ENCODE data around the gene IMMP1L.
A peak's percentile ranks its signal among the peaks of the same experiment; 100 is the strongest.

The IMMP1L gene

GRCh38 chr11:31474083-31474482 is 35.3 kb downstream of the IMMP1L start:
- no peak for DNase-seq (ENCODE audit: low spot score)

GRCh38 chr11:31464436-31464835 is 45.0 kb downstream of the IMMP1L start:
- DNase-seq (ENCODE audit: low spot score): no peak

- DNase-seq (ENCODE audit: low spot score): no peak
Measured at GRCh38 chr11:31455177-31455576, 54.2 kb downstream of the IMMP1L start.

GRCh38 chr11:31450841-31451240 is 58.6 kb downstream of the IMMP1L start:
- no peak for DNase-seq (ENCODE audit: low spot score)

GRCh38 chr11:31449040-31449439 is 60.4 kb downstream of the IMMP1L start:
- DNase-seq (ENCODE audit: low spot score): no peak

GRCh38 chr11:31445621-31446020 is 63.8 kb downstream of the IMMP1L start:
- DNase-seq (ENCODE audit: low spot score): no peak

- no peak for DNase-seq (ENCODE audit: low spot score)
Measured at GRCh38 chr11:31443802-31444201, 65.6 kb downstream of the IMMP1L start.

- peak; percentile 39 for DNase-seq (ENCODE audit: low spot score)
Measured at GRCh38 chr11:31442086-31442485, 67.3 kb downstream of the IMMP1L start.

GRCh38 chr11:31441296-31441695 is 68.1 kb downstream of the IMMP1L start:
- DNase-seq (ENCODE audit: low spot score): no peak

GRCh38 chr11:31437742-31438435 is 71.5 kb downstream of the IMMP1L start:
- no peak for DNase-seq (ENCODE audit: low spot score)

- DNase-seq (ENCODE audit: low spot score): no peak
Measured at GRCh38 chr11:31433851-31434250, 75.6 kb downstream of the IMMP1L start.

- DNase-seq (ENCODE audit: low spot score): no peak
Measured at GRCh38 chr11:31424652-31425051, 84.8 kb downstream of the IMMP1L start.

GRCh38 chr11:31422703-31423102 is 86.7 kb downstream of the IMMP1L start:
- no peak for DNase-seq (ENCODE audit: low spot score)

GRCh38 chr11:31421820-31422219 is 87.6 kb downstream of the IMMP1L start:
- no peak for DNase-seq (ENCODE audit: low spot score)

- no peak for DNase-seq (ENCODE audit: low spot score)
Measured at GRCh38 chr11:31419669-31420068, 89.8 kb downstream of the IMMP1L start.

GRCh38 chr11:31419138-31419537 is 90.3 kb downstream of the IMMP1L start:
- DNase-seq (ENCODE audit: low spot score): no peak

GRCh38 chr11:31417816-31418215 is 91.6 kb downstream of the IMMP1L start:
- no peak for DNase-seq (ENCODE audit: low spot score)

- DNase-seq (ENCODE audit: low spot score): no peak
Measured at GRCh38 chr11:31417357-31417756, 92.1 kb downstream of the IMMP1L start.

- DNase-seq (ENCODE audit: low spot score): no peak
Measured at GRCh38 chr11:31415435-31415834, 94.0 kb downstream of the IMMP1L start.

- no peak for DNase-seq (ENCODE audit: low spot score)
Measured at GRCh38 chr11:31414338-31414737, 95.1 kb downstream of the IMMP1L start.

GRCh38 chr11:31412946-31413345 is 96.5 kb downstream of the IMMP1L start:
- no peak for DNase-seq (ENCODE audit: low spot score)

GRCh38 chr11:31408201-31408600 is 101.2 kb downstream of the IMMP1L start:
- DNase-seq (ENCODE audit: low spot score): no peak

GRCh38 chr11:31404614-31405013 is 104.8 kb downstream of the IMMP1L start:
- DNase-seq (ENCODE audit: low spot score): no peak

- peak; percentile 6 for DNase-seq (ENCODE audit: low spot score)
Measured at GRCh38 chr11:31397239-31397834, 112.1 kb downstream of the IMMP1L start.

Measured in HuH-7 (cell line).